OCI-LY1 (cell line): ENCODE measurements around the gene SLC27A2.

ENCODE experiments used
- EZH2 ChIP-seq: fragments of 200-600 bp; sonication (generic), shearing (Covaris generic); IDR thresholded peaks from 2 replicates; pipeline ENCODE4 v1.8.0; 2017; ENCODE audit warnings: borderline replicate concordance, mixed run types, mild to moderate bottlenecking, antibody characterized with exemption, low read length, moderate library complexity, mixed read lengths
- TF ChIP-seq, protein P1 (sequence below): fragments of 200-600 bp; sonication (generic), shearing (Covaris generic); IDR thresholded peaks from 2 replicates; pipeline ENCODE4 v1.5.1; 2017; ENCODE audit warnings: mild to moderate bottlenecking, antibody characterized with exemption, low read length, moderate library complexity, mixed read lengths

DNA sequence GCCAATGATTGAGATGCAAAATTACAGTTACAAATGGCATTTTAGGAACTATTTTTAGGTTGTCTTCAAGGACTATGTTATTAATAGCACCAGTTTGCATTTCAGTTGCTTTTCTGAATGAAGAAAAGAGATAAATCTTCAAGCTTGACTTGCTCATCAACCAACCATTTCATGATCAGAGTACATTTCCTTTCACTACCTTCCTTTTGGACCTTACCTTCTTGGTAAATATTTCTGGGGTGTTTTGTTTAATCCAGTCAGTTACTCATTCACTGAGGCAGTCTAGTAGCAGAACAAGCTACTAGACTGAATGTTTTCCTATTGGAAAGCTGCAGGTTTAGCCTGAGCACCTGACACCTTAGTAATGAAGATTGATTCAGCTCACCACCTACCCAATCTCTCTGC, 8.2 kb downstream of the SLC27A2 start:
- TF ChIP-seq, protein P1, sequence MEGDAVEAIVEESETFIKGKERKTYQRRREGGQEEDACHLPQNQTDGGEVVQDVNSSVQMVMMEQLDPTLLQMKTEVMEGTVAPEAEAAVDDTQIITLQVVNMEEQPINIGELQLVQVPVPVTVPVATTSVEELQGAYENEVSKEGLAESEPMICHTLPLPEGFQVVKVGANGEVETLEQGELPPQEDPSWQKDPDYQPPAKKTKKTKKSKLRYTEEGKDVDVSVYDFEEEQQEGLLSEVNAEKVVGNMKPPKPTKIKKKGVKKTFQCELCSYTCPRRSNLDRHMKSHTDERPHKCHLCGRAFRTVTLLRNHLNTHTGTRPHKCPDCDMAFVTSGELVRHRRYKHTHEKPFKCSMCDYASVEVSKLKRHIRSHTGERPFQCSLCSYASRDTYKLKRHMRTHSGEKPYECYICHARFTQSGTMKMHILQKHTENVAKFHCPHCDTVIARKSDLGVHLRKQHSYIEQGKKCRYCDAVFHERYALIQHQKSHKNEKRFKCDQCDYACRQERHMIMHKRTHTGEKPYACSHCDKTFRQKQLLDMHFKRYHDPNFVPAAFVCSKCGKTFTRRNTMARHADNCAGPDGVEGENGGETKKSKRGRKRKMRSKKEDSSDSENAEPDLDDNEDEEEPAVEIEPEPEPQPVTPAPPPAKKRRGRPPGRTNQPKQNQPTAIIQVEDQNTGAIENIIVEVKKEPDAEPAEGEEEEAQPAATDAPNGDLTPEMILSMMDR, result no peak
- TF ChIP-seq EZH2, result no peak
